NB4 (cell line): Measurements from ENCODE around the gene INPP5A.

Experiments
- CTCF ChIP-seq: IDR thresholded peaks from one replicate; pipeline ENCODE4 v1.5.1; 2012; ENCODE audit warnings: low read depth, low read length
- MAX ChIP-seq: IDR thresholded peaks from 2 replicates; pipeline ENCODE4 v1.6.1; 2011; ENCODE audit warnings: low read depth, low read length
- MYC ChIP-seq: IDR thresholded peaks from 2 replicates; pipeline ENCODE4 v1.6.1; 2011; ENCODE audit warnings: low read depth, low read length
- POLR2A ChIP-seq: IDR thresholded peaks from 2 replicates; pipeline ENCODE4 v1.6.1; 2011; ENCODE audit warnings: mild to moderate bottlenecking; ENCODE audit not compliant: insufficient read length; ENCODE audit errors: extremely low read depth

GRCh38 chr10:132519382-132520176, 18.0 kb upstream of the INPP5A start:
- TF ChIP-seq CTCF, result no peak
- no peak for TF ChIP-seq POLR2A
- no peak for TF ChIP-seq MAX
- no peak for TF ChIP-seq MYC
